ENCODE measurements around the gene SUCLG2.

DNA sequence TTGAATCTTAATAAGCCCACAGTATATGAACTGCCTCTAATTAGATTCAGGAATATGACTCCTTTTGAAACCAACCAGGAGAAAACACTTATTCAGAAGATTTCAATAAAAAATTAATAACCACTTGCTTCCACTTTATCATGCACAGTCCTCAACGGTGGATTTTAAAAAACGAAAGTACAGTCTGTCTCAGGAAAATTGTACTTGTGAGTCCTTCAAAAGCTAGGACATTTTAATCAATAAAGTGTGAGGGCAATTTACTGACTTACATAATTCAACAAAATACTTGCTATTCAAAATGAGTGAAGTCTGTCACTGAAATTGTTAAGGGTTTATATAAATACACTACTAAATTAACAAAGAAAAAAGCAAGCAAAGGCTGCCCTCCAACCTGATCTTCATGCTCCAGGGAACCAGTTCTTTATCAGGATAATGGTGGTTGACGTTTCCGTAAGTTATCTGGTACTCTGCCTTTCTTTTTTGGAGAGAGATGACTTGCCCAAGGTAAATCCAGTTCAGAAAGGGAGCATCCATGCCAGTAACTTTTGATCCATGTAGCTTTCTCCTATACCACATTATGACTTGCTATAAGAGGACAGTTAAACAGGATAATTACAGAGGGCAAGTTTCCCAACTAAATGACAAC lies 17.0 kb downstream of the SUCLG2 start:
- TF ChIP-seq RAD21 (IDR thresholded peaks at IDR 0.05; ENCODE audit: low read length) (no peak), RFX5 (IDR thresholded peaks at IDR 0.05; ENCODE audit: low read depth, low read length) (no peak), POLR2A (IDR thresholded peaks at IDR 0.05; ENCODE audit: low read depth, low read length) (no peak), CEBPB (IDR thresholded peaks at IDR 0.05; ENCODE audit: low read depth, low read length) (no peak), CHD1 (IDR thresholded peaks at IDR 0.05; ENCODE audit: low read depth, low read length) (no peak), FOS (IDR thresholded peaks at IDR 0.05; ENCODE audit: low read depth, low read length) (no peak), MAZ (IDR thresholded peaks at IDR 0.05; ENCODE audit: borderline replicate concordance, low read depth, low read length) (no peak), BHLHE40 (IDR thresholded peaks at IDR 0.05; ENCODE audit: low read depth, low read length) (no peak)
- TF ChIP-seq, protein P1, sequence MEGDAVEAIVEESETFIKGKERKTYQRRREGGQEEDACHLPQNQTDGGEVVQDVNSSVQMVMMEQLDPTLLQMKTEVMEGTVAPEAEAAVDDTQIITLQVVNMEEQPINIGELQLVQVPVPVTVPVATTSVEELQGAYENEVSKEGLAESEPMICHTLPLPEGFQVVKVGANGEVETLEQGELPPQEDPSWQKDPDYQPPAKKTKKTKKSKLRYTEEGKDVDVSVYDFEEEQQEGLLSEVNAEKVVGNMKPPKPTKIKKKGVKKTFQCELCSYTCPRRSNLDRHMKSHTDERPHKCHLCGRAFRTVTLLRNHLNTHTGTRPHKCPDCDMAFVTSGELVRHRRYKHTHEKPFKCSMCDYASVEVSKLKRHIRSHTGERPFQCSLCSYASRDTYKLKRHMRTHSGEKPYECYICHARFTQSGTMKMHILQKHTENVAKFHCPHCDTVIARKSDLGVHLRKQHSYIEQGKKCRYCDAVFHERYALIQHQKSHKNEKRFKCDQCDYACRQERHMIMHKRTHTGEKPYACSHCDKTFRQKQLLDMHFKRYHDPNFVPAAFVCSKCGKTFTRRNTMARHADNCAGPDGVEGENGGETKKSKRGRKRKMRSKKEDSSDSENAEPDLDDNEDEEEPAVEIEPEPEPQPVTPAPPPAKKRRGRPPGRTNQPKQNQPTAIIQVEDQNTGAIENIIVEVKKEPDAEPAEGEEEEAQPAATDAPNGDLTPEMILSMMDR (conservative IDR thresholded peaks at IDR 0.05; ENCODE audit: low read depth, low read length), result no peak
- TF ChIP-seq, protein P2, sequence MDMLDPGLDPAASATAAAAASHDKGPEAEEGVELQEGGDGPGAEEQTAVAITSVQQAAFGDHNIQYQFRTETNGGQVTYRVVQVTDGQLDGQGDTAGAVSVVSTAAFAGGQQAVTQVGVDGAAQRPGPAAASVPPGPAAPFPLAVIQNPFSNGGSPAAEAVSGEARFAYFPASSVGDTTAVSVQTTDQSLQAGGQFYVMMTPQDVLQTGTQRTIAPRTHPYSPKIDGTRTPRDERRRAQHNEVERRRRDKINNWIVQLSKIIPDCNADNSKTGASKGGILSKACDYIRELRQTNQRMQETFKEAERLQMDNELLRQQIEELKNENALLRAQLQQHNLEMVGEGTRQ (IDR thresholded peaks at IDR 0.05; ENCODE audit: low read depth, low read length), result no peak

Data from IMR-90 (cell line).